CD4-positive, alpha-beta T cell treated with Interleukin-4 for 4 hours (primary cell): Measurements from ENCODE around the gene SMARCD1.

Experiments
- DNase-seq: peaks from one replicate; pipeline ENCODE4 v3.0.0-alpha.2; 2020

SMARCD1 gene

DNA sequence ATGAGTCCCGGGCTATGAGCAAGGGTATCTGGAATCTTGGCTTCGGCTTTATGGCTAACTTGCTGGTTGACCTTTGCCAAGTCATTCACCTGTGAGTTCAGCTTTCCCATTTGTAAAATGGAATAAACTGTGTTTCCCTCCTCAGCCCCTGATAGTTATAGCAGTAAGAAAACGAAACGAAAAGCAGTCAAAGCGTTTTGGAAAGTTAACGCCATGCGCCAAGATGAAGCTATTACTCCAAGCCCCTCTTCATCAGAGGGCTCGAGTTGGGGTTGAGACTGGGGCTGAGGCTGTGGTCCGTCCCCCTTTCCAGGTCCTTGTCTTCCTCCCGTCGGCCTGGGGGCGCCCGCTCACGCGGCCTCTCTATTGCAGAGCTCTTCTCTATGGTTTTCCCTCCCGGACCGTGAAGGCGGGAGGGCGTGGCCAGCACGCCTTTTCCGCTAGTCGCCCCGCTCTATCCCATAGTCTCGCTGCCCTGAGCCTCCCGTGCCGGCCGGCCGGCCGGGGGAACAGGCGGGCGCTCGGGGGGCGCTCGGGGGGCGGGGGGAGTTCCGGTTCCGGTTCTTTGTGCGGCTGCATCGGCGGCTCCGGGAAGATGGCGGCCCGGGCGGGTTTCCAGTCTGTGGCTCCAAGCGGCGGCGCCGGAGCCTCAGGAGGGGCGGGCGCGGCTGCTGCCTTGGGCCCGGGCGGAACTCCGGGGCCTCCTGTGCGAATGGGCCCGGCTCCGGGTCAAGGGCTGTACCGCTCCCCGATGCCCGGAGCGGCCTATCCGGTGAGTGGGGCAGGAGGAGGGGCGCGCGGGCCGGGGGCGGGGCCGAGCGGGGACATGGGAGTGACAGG is at the start of gene SMARCD1:
Gene SMARCD1, plus strand, starts transcription at position 568 of the 840 bp plus-strand sequence. Its CDS starts 28 bp downstream, at position 596.
- peak; percentile 90 for DNase-seq

- DNase-seq: no peak
Measured at GRCh38 chr12:50038336-50038735, 46.8 kb upstream of the SMARCD1 start.

DNA sequence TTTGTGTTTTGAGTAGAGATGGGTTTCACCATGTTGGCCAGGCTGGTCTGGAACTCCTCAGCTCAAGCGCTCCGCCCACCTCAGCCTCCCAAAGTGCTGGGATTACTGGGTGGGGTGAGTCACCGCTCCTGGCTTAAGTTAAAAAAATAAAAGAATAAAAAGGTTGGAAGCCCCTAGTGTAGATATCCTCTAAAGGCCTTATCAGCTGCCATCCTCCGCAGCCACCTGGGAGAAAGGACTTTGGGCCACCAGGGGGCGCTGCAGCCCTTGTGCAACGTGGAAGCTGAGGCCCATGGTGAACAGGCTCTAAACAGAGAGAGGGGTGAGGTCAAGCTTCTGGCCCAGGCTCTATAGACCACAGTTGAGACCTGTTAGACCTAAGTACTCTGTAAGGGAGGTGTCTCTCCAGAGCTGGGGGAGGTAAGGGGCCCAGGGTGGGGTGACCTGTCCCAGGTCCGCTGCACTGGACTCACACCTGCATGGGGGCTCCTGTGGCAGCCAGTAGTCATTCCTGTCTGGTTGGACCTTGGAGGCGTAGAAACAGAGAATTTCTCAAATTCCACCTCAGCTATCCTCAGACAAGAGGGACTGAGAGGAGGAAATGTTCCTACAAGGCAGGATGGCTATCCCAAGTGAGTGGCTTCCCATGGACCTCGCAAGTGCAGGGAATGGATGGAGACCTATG is 45.8 kb upstream of the SMARCD1 start:
- DNase-seq: peak; percentile 68

DNA sequence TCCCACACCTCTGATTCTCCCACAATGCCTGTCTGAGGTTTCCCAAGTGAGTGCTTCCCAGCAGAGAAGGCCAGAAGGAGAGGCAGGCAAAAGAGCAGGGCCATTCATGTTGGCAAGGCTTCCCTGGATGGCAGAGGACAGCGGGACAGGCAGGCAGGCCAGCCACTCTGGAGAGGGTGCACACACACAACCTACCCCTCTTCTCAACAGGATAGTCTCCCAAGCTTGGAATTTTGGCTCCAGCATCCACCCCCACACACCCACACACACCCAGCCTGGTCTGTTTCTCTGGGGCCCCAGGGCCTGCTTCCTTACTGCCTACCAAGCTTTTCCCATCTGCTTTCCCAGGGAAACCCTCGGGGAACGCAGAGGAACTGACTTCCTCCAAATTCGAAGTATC is 44.5 kb upstream of the SMARCD1 start:
- no peak for DNase-seq

GRCh38 chr12:50041062-50041860 is 43.9 kb upstream of the SMARCD1 start:
- no peak for DNase-seq

GRCh38 chr12:50041962-50042361 is 43.2 kb upstream of the SMARCD1 start:
- DNase-seq: no peak

DNA sequence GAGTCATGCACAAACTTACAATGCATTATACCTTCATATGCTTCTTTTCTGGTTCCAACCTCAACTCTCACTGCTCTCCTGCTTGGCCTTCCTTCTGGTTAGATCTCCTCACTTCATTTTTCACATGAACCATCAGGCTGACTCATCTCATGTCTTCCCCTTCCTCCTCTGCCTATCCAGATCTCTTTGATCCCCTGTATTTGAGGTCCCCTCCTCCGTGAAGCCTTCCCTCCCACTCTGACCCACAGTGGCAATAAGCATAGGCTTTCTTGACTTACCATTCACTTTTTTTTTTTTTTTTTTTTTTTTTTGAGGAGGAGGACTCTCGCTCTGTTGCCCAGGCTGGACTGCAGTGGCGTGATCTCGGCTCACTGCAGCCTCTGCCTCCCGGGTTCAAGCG is 42.4 kb upstream of the SMARCD1 start:
- no peak for DNase-seq

DNA sequence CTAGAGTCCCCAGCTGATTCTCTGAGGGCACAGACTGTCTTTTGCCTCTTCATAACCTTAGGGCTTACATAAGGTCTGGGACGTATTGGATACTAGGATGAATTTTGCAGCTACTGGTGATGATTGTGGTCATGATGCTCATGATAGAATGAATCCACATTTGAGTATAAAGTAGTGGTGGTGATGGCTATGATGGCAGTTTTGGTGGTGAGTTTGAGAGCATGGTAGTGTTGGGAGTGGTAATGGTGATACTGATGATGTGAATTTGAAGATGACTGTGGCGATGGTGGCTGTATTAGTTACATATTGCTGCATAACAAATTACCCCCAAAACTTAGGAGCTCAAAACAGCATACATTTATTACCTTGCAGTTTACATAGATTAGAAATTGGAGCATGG is 41.8 kb upstream of the SMARCD1 start:
- DNase-seq: no peak

- no peak for DNase-seq
Measured at GRCh38 chr12:50043854-50044253, 41.3 kb upstream of the SMARCD1 start.

DNA sequence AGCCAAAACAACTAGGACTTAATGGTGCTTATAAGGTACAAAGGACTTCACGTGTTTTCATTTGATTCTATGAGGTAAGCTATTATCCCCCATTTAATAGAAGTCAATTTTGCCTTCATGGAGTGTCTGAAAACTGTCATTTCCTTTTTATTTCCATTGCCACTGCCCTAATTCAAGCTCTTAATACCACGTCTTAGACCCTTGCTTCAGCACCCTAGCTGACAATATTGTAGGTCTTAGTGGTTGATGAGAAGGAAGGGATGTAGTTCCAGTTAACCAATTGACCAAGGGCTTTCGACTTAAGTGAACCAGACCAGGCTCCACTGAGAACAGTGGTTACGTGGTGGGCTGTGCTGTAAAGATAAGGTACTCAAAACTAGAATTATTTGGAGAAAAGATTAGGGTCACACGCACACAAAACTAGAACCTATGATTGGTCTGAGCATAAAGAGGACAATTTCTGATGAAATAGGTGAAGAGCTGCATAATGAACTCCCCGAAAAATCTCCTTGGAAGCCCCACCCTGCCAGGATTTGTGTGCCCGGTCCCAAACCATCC is 37.4 kb upstream of the SMARCD1 start:
- no peak for DNase-seq

- DNase-seq: no peak
Measured at GRCh38 chr12:50049254-50050118, 35.7 kb upstream of the SMARCD1 start.

DNA sequence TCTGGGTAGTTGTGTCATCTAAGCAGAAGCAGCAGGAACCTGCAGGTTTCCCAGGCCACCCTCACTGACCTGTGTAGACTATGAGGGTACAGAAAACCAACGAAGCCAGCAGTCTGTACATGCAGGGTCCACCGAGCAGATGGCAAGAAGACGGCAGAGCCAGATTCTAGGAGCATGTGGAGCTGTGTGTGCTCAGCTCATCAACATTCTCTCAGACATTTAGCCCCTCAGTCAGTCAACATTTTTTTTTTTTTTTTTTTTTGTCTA is 35.1 kb upstream of the SMARCD1 start:
- DNase-seq: no peak

DNA sequence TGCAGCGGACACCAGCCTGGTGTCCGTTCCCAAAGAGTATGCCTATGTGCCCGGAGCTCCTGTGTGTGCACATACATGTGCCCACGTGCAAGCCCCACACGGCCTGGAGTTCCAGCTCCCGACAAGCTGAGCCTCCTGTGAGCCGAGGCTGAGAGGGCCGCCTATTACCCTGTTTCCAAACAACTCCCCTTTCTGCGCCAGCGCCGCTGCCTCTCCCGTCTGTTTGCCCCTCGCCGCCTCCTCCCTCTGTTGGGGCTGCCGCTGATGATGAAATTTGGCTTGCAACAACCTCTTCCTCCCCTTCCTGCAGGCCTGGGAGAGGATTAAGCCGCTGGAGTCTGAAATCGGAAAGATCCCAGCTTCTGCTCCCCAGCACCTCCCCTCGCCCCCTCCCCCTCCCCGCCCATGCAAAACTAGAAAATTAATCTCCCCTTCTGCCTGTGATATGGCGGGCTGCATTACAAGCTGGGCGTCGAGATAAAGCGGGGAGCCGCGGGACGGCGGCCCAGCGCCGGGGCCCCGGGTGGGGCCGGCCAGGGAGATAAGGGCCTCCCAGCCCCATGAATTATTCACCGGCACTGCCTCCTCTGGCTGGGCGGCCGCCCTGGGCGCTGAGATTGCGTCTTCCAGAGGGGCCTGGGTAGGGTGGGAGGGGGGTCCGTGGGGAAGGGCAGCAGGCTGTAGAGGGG is 34.6 kb upstream of the SMARCD1 start:
- no peak for DNase-seq

- DNase-seq: no peak
Measured at GRCh38 chr12:50051101-50051806, 33.9 kb upstream of the SMARCD1 start.

GRCh38 chr12:50052544-50052943 is 32.6 kb upstream of the SMARCD1 start:
- DNase-seq: no peak

DNA sequence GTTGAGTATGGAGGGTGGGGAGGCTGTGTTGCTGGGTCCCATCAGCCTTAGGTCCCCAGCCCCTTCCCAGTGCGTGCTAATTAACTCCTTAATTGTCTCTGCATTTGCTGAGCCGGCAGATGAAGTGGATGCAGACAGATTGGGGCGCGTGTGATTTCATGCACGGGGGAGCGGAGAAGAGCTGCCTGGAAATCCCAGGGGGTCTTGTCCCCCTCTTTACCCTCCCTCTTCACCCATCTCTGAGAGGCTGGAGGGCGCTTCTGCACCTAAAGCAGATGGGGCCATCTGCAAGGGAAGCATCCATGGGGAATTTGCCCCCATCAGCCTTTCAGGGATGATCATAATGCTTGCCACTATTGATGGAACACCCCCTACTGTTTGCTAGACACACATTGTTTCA is 32.2 kb upstream of the SMARCD1 start:
- no peak for DNase-seq

GRCh38 chr12:50053583-50053982 is 31.6 kb upstream of the SMARCD1 start:
- no peak for DNase-seq

DNA sequence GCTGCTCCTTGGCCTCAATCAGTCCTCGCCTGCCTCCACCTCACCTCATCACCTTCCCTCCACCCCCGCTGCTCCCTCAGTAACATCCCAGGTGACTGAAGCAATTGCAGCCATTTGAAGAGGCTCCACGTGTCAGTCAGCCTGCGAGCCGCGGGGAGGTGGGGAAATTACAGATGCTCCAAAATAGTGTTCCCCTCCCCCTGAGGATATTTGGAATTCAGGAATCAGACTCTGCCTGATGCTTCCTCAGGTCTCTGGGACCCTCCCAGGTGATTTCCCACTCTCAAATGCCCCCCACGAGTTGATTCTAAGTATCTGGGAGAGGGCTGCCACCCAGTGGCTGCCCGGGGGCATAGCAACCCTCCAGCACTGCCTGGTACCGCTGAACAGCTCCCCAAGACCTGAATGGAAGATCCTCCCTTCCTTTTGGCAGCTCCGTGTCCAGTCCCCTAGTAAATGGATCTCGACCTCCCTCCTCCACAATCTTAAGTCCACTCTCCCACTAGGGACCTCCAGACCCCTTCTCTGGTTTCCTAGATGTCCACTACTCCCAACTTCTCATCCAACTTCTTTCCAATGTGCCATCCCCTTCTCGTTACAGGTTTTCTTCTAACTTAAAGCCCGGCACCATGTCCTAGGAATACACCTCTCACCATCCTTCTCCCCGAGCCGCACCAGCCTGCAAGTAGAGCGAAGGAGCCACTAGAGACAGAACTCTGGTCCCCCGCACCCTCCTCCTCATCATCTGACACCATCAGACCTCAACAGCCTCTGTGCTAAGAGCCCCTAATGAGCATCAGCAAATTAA is 29.1 kb upstream of the SMARCD1 start:
- peak; percentile 51 for DNase-seq

- DNase-seq: no peak
Measured at GRCh38 chr12:50056639-50056976, 28.5 kb upstream of the SMARCD1 start.
